ENCODE data around the gene CATSPERD.
"Not testable (repeated sequence)": the region's sequence is repeated elsewhere in the genome, so short reads cannot be mapped to it uniquely, and the experiment has no call there.

Gene CATSPERD

DNA sequence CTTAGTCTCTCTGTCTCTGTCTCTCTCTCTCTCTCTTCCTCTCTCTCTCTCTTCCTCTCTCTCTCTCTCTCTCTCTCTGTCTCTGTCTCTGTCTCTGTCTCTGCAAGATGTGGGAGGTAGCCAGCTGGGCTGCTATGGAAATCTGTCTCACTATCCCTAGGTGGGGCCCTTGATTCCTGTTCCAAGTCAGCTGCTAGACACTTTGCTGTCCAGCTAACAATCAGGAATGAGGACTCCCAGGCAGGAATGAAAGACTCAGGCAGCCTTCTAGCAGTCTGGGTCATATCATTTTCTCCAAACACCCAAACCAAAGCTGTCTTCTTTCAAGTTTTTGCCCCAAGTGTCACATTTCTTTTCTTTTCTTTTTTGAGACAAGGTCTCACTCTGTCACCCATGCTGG is 23.2 kb downstream of the CATSPERD start:
- no peak for DNase-seq

DNA sequence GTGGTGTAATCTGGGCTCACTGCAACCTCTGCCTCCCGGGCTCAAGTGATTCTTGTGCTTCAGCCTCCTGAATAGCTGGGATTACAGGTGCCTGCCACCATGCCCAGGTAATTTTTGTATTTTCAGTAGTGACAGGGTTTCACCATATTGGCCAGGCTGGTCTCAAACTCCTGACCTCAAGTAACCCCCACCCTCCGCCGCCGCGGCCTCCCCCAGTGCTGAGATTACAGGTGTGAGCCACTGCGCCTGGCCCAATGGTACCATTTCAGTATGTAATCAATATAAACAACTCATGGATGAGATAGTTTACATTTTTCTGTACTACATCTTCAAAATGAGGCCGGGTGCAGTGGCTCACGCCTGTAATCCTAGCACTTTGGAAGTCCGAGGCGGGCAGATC is 24.6 kb downstream of the CATSPERD start:
- not testable (repeated sequence) for DNase-seq

DNA sequence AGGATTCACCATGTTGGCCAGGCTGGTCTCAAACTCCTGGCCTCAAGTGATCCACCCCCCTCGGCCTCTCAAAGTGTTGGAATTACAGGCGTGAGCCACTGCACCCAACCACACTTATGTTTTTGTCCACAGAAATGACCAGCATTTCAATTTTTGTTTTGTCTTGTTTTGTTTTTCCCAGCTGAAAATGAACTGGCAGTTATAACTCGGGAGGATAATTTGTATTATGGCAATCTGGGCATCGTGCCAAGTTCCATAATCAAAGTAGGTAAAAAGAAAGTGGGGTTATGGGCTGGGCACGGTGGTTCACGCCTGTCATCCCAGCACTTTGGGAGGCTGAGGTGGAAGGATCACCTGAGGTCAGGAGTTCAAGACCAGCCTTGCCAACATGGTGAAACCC is 28.5 kb downstream of the CATSPERD start:
- DNase-seq = not testable (repeated sequence)

DNA sequence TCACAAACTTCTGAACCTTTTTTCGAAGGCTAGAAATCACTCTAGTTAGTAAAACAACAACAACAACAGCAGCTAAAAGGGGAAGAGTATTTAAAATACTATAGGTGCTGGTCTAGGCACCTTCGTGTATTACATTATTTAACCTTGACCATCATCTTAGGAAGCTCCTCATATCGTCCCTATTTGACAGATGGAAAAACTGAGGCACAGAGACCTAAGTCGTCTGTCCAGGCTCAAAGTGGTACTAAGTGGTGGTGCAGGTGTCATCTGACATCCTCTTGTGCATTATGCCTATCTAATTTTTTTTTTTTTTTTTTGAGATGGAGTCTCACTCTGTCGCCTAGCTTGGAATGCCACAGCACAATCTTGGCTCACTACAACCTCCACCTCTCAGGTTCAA is 29.1 kb downstream of the CATSPERD start:
- DNase-seq = no peak

DNA sequence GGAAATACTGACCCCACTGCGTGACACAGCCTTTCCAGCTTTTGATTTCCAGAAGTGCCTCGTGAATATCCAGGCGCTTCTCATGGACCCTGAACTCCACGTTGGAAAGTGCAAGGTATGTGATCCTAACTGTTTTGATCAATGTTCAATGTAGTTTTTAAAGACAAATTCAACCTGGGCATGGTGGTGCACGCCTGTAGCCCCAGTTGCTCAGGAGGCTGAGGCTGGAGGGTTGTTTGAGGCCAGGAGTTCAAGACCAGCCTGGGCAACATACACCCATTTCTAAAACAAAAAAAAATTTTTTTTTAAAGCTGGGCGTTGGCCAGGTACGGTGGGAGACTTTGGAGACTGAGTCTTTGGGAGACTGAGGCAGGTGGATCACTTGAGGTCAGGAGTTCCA is 31.3 kb downstream of the CATSPERD start:
- no peak for DNase-seq

DNA sequence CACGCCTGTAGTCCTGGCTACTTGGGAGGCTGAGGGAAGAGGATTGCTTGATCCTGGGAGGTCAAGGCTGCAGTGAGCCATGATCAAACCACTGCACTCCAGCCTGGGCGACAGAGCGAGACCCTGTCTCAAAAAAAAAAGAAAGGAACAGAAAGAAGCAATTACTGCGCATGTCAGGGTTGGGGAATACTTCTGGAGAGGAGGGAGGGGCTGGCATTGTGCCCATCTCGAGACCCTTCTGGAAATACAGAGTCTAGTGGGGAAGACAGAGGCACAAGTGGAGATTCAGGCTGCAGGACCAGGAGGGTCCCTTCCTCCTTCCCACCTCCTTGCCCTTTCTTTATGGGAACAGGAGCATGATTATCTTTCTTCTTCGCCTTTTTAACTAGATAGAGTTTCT is 33.3 kb downstream of the CATSPERD start:
- DNase-seq = no peak

DNA sequence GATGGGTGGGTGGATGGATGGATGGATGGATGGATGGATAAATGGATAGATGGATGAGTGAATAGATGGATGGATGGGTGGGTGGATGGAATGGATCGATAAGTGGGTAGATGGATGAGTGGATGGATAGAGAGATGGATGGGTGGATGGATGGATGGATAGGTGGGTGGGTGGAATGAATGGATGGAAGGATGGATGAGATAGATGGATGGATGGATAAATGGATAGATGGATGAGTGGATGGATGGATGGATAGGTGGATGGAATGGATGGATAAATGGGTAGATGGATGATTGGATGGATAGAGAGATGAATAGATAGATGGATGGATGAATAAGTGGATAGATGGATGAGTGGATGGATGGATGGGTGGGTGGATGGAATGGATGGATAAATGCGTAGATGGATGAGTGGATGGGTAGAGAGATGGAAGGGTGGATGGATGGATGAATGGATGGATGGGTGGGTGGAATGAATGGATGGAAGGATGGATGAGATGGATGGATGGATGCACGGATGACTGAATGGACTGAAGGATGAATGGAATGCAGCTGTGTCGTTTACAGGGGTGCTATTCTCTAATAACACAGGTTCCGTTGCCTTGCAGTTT is 42.3 kb downstream of the CATSPERD start:
- DNase-seq = no peak

DNA sequence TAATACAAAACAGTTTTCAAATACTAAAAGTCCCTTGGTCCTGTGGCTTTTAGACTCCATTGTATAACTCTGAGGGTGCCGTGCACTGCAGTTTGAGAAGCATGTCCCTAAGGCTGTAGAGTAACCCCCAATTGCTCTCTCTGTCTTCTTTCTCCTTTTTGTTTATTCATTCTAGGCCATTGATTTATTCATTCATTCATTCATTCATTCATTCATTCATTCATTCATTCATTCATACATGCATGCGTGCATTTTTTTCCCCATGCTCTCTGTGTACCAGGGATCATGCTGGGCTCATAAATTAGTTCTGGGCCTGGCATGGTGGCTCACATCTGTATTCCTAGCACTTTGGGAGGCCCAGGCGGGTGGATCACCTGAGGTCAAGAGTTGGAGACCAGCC is 44.8 kb downstream of the CATSPERD start:
- DNase-seq = no peak

DNA sequence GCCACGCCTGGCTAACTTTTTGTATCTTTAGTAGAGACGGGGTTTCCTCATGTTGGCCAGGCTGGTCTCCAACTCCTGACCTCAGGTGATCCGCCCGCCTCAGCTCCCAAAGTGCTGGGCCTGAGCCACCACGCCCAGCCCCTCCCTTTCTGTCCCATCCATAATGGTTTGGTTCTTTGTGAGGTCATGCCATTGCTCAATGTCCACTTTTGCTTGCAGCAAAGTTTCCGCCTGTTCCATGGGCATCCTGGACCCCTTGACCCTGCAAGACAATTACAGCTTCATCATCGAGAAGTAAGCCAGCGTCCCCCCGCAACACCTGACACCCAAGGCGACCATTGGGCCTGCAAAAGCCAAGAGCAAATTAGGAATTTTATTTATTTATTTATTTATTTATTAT is 47.5 kb downstream of the CATSPERD start:
- no peak for DNase-seq

DNA sequence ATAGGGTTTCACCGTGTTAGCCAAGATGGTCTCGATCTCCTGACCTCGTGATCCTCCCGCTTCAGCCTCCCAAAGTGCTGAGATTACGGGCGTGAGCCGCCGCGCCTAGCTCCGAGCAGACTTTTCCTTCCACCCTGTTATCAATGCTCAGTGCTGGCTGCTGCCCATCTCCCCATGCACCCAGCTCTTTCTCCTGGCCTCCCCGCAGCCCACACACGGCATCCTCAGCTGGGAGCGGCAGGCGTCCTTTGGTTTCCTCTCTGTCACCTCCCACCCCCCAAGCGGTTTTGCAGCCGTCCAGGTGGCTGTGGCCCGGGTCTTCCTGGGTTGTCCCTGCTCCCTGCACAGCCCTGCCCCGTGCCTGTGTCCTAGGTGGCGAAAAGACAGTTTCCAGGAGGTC is 52.0 kb downstream of the CATSPERD start:
- DNase-seq = no peak

DNA sequence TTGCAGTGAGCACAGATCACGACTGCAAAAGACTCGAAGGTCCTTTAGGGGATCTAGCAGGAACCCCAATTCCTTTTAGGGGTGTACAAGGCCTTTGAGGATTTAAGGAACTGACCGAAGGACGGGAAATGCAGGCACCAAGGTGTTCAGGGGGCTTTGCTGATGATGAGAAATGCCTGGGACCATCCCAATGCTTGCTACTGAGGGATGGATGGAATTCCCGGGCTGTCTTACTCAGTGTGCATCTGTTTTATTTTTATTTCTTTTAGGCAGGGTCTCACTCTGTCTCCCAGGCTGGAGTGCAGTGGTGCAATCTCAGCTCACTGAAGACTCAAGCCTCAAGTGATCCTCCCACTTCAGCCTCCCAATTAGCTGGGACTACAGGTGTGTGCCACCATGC is 52.8 kb downstream of the CATSPERD start:
- DNase-seq = no peak

DNA sequence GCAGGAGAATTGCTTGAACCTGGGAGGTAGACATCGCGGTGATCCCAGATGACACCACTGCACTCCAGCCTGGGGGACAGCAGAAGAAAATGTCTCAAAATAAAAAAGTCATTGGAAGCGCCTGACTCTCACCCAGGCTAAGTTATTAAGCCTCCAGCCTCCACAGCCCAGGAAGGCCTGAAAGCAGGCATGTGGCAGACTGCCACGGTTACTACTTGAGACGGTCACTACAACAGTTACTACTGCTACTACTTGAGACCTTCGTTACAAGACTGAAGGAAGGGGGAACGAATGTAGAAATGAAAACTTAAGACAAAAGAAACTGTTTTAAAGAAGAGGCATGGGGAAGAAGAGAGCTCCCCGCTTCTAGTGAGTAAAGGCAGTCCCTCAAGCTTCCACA is 54.5 kb downstream of the CATSPERD start:
- no peak for DNase-seq

DNA sequence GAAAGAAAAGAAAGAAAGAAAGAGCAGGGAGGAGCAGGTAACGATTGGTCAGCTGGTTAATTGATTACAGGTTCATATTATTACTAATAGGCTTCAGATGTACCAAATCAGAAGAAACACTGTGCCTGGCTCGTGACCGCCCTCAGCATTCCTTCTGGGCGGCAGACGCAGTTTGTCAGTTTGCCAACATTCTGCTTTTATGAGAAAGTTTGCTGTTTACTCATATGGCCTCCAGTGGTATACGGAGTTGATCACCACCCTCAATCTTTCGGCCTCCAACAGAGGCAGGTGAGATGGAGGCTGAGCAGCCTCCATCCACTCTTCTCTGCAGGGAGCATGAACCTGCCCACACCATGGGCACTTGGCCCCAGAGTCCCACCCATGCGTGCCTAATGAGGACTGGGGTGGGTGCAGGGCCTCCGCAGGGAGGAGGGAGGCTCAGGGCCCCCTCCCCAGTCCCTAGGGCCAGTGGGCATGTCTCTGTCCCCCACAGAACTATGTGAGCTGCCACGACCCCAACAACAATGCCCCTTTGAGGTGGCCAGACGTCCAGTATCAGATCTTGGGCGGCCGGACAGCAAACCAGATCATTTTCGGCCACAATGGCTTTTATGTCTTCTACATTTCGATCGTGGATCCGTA is 55.4 kb downstream of the CATSPERD start:
- no peak for DNase-seq

DNA sequence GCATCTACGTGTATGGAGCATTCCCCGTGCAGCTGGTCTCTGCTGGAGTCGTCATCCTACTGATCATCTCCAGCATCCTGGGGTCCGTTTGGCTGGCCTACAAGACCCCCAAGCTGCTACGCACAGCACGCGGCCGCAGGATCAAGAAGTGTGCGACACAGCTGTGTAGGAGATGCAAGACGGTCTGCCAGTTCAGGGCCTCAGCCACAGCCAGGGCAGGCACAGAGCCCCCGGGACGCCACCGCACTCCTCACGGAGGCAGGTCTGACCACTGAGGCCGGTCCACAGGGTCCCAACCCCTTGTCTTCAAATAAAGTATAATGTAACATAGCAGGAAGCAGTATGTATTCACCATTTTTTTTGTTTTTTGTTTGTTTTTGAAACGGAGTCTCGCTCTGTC is 58.0 kb downstream of the CATSPERD start:
- DNase-seq = no peak

DNA sequence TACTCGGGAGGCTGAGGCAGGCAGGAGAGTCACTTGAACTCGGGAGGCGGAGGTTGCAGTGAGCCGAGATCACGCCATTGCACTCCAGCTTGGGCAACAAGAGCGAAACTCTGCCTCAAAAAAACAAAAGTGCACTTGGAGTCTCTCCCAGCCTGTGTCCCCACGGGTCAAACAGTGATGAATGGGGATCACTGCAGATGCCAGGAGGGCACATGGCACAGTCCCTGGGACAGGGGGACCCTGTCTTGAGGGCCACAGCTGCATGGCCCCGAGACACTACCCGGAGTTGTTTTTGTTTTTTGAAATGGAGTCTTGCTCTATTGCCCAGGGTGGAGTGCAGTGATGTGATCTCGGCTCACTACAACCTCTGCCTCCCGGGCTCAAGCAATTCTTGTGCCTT is 60.5 kb downstream of the CATSPERD start:
- not testable (repeated sequence) for DNase-seq

DNA sequence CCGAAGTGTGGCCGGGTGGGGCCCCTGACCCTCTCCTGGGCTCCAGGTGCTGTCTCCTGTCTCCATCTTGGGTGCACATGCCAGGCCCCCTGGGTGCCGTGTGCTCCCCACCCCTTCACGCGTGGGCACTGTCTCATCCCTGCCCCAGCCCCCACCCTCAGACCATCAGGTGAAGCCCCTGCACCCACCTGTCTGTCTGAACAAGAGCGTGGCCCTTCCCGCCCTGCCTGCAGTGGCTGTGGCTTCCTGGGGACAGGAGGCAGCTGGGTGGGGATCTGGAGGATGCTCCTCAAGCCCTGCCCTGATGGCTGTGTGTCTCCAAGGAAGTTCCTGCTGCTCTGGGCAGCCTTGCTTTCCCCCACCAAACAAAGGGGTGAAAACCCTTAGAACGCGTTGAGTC is 61.9 kb downstream of the CATSPERD start:
- DNase-seq = no peak

DNA sequence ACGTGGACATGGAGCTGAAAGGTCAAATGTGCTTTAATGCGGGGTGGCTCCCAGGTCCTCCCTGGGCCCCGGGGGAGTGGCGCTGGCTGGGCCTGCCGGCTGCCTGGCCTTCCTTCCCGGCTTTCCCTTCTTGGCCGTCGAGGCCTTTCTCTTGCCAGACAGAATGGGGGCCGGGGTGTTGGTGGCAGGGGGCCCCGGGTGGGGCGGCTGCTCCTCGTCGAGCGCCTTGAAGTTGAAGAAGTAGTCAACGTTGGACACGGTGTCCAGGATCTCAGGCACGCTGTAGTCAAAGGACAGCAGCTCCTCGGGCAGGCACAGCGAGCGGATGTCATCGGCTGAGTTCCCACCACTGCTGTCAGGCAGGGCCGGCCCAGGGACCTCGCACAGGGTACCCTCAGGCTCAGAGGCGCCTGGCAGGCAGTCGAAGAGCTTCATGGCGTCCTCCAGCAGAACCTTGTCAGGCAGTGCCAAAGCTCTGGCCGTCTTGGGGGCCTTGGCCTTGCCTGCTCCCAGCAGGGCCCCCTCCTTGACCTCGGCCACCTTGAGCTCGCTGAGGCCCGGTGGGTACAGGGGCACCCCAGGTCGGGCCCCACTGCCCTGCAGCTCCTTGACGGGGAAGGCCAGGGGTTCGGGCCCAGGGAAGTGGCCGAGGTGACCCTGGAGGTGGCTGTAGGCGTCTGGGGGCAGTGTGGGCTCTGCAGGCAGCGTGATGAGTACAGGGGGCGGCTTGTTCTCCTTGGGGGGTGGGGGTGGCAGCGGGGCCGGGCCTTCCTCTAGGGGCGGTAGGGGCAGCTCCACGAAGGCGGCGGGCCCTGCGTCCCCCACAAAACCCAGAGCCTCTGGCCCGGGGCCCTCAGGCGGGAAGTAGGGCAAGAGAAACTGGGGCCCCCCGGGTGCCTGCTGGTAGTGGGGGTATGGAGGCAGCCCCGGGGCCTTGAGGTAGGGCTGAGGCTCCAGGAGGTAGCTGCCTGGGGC is 62.8 kb downstream of the CATSPERD start:
- no peak for DNase-seq

DNA sequence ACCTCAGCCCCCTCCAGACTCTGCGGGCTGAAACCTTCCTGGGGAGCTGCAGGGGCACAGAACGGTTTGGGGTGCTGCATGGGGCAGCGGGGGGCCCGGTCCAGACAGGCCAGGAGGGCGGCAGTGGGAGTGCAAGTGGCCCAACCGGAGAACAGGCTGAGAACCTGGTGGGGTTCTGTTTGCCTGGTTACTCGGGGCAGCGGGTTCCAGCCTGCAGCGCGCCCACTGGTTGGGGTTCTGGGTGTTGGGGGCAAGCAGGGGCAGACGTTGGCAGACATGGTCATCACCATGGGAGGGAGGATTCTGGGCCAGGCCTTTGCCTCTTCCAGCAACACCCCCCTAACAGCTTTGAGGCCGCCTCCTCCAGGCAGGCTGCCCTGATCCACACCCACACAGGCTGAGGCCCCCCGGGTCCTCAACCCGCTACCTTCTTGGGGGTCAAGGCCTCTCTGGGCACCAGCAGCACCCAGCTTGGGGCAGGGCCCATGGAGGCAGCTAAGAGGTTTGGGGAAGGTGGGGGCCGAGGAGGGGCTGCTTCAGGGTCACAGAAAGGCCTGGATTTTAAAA is 64.2 kb downstream of the CATSPERD start, which contains the start of gene PRR22:
Gene PRR22, minus strand, starts transcription at position 166 of the 567 bp plus-strand sequence. Its CDS starts 86 bp downstream, at position 80.
- no peak for DNase-seq

DNA sequence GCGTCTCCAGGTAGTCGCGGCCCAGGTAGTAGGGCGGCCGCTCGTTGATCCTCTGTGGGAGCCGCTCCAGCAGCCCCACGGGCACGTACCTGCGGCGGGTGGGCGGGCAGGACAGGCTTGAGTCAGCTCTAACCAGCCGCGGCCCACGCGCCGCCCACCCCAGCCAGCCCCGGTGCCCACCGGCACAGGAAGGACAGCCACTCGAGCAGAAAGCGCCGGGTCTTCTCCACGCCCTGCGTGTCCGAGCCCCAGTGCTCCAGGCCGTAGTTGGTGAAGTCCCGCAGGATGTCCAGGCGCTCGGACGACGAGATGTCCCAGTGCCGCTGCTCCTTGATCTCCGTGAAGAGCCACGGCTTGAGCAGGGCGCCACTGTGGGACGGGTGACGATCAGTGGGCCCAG is 65.0 kb downstream of the CATSPERD start:
- no peak for DNase-seq

DNA sequence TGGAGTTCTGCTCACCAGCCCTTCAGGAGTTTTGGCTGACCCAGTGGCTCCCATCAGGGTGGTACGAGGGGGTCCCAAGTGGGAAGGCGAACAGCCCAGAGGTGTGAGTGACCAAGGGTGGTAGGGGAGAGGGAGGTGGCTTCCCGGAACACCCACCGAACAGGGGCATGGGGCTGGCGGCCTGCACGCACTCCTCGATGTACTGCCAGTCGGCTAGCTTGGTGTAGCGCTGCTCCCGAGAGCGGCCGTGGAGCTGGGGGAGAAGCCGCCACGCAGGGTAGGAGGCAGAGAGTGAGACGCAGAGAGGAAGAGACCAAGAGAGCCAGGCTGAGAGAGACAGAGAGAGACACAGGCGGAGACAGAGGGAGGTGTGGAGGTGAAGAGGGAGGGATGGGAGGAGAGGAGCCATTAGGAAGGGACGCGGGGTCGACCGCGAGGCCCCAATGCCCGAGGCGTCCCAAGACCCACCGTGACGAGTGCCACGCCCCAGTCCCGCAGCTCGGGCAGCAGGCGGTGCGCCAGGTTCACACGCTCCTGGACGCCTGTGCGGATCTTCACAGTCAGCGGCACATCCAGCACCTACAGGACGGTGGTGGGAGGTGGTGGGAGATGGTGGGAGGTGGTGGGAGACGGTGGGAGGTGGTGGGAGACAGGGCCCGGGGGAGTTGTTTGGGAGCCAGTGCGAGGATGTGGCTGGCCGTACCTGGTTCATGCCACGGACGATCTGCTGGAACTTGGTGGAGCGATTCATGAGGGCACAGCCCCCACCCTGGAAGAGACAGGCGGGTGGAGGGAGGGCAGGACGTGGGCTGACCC is 66.4 kb downstream of the CATSPERD start:
- no peak for DNase-seq

DNA sequence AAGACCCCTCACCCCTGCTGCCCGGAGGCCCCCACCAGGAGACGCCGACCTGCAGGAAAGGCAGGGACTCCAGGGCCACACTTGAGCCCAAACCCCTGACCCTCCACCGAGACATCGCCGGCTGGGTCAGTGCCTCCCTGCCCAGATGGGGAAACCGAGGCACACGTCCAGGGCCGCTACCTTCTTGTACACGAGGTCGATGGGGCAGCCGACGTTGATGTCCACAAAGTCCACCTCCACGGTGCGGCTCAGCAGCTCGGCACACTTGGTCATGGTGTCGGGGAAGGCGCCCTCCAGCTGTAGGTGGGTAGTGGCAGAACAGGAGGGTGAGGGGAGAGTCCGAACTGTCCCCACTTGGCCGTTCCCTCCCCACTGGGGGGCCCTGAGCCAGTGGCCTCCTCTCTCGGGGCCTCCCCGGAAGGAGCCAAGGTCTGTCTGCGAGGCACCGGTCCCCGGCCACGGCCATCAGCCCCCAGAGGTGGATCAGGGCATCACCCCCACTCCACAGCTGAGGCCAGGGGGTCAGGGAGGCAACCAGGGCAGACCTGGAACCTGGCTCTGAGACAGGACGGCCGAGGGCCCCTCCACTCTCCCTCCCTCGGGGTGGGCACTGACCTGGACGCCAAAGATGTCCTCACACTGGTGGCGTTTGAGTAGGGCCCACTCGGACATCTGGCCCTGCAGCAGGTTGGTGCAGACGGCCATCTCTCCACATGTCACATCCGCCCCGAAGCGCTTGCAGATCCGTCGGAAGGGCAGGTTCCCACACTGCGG is 67.2 kb downstream of the CATSPERD start:
- no peak for DNase-seq

DNA sequence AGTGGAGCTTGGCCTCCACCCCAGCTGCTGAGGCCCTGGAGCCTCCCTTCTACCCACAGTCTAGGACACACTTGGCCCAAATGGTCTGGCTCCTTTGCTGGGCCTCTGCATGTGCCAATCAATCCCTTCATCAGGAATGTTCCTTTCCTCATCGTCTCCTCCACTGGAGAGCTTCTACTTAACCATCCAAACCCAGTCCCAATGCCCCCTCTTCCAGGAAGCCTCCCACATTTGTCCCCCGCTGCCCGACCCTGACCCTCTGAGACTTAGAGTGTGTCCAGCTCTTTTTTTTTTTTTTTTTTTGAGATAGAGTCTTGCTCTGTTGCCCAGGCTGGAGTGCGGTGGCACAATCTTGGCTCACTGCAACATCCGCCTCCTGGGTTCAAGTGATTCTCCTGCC is 68.0 kb downstream of the CATSPERD start:
- no peak for DNase-seq

Data from NCI-H510A (cell line).